Retinal pigment epithelial cell (primary cell): ENCODE data around the gene THAP4.

ENCODE experiments used
- DNase-seq: peaks from one replicate; pipeline ENCODE4 v3.0.0-alpha.2; 2010; ENCODE audit warnings: low read depth
- H3K4me3 ChIP-seq: 2 replicates; pipeline ENCODE4 v1.5.1; 2011; ENCODE audit warnings: mild to moderate bottlenecking, low read length, control low read depth, moderate library complexity
- TF ChIP-seq, protein P1 (sequence below): conservative IDR thresholded peaks from 2 replicates; pipeline ENCODE4 v1.5.1; 2011; ENCODE audit warnings: low read depth, low read length, control low read depth, inconsistent platforms

The THAP4 gene

DNA sequence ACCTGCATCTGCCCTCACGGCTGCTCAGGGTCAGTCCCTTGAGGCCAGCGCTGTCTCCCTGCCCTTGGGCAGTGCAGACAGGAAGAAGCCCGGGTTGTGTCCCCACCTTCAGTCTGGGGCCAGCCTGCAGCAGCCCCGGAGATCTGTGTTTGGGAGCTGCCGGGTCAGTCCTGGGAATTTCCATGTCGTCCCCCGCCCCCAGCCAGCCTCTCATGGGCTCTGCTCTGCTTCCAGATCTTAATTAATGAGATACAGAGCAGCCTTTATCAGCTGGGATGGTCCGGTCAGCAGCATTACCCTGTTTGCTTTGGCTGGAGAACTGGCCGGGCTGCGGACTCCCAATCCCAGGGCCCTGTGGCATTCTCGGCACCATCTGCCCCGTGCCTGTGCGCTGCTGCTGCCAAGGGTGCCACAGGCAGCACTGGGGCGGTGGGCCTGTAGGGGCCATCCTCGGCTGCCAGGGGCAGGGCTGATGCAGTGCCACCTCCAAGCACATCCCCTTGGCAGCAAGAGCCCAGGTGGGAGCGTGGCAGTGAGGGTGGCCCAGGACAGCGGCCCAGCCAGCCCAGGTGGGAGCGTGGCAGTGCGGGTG, 76.0 kb downstream of the THAP4 start:
- no peak overlapping the region for H3K4me3 ChIP-seq
- TF ChIP-seq, protein P1, sequence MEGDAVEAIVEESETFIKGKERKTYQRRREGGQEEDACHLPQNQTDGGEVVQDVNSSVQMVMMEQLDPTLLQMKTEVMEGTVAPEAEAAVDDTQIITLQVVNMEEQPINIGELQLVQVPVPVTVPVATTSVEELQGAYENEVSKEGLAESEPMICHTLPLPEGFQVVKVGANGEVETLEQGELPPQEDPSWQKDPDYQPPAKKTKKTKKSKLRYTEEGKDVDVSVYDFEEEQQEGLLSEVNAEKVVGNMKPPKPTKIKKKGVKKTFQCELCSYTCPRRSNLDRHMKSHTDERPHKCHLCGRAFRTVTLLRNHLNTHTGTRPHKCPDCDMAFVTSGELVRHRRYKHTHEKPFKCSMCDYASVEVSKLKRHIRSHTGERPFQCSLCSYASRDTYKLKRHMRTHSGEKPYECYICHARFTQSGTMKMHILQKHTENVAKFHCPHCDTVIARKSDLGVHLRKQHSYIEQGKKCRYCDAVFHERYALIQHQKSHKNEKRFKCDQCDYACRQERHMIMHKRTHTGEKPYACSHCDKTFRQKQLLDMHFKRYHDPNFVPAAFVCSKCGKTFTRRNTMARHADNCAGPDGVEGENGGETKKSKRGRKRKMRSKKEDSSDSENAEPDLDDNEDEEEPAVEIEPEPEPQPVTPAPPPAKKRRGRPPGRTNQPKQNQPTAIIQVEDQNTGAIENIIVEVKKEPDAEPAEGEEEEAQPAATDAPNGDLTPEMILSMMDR, result no peak
- no peak for DNase-seq

DNA sequence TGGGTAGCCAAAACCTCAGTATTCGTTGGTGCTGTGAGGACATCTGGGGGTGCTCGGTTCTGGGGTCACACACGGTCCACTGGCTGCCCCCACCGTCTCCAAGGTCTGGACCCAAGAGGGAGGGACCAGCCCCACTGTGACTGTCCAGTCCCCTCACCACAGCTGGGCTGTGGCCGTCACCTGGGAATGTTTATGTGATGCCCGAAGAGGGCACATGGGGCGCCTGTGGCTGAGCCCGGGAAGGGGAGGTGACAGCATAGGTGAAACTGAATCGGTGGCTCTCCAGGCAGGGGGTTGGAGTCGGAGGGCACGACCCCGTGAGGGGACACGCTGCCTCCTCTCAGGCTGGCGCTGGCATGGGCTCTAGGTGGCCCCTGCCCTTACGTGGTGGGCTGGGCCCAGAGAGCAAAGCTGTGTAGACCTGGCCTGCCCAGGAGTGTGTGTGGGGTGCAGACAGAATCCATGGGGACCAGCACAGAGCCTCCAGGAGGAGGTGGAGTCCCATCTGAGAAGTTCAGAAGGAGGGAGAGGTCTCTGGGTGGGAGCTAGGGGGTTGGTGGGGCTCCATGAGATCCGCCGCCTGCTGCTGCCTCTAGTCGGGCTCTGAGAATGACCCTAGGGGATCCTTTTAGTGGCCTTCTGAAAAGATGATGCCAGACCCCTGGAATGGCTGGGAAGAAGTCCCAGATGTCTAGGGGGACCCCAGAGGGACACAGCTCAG, 76.6 kb downstream of the THAP4 start:
- no peak for DNase-seq
- TF ChIP-seq, protein P1, result no peak
- peak overlapping the region; percentile 62 for H3K4me3 ChIP-seq

DNA sequence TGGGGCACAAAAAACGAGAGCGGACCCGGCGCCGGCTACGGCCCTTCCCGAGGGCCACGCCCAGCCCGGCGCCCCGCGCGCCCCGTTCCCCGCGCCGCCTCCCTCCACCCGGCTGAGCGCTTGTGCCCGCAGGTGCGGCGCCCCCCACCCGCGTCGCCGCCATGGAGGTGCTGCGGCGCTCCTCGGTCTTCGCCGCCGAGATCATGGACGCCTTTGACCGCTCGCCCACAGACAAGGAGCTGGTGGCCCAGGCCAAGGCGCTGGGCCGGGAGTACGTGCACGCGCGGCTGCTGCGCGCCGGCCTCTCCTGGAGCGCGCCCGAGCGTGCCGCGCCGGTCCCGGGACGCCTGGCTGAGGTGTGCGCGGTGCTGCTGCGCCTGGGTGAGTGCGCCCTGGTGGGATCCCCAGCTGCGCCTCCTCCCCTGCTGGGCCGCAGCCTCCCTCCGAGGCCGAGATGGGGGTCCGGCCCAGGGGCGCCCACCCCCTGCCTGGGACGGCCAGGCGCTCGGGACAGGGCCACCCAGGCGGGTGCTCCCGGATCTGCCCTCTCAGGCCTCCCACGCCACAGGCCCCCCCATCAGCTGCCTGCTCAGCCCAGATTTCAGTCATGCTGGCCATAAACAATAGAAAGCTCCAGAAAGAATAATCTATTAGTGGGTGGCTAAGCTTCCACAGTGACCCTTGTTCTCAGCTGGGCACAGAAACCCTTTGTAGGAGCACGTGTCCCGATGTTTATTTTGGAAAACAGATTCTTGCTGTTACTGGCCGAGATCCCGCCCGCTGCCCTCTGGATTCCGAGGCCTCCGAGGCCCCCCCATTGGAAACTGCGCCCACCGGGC, 77.4 kb downstream of the THAP4 start:
- no peak for DNase-seq
- peak overlapping the region; percentile 62 for H3K4me3 ChIP-seq
- TF ChIP-seq, protein P1, result no peak

DNA sequence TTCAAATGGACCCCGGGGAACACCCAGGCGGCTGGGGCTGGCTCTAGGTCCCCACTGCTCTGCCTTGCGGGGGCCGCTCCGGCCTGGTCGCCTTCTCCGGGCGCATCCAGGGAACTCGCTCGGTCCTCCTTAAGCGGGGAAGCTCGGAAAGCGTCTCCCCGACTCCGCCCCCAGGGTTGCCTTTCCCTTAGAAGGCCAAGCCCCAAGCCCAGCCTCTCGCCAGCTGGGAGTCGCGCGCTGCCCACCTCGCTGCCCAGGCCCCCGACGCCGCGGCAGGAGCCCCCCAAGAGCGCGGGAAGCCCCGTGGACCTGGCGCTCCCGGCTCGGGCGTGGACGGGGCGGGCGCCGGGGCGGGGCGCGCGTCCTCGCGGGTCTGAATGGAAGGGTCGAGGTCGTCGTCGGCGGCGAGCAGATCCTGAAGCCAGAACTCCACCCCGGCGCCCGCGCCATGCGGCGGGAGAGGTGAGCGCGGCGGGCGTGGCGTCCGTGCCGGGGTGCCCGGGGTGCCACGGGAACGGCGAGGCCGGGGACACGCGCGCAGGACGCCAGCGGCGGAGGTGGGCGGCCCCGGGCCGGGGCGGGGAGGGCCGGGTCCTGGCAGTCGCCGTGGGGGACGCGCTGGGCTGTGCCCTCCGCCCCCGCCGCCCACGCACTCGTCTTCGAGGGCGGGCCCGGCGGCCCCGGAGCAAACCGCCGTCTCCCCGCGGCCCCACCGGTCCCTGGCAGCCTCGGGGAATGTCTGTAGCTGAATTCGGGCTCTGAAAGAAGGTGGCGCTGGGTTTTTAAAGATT, 78.2 kb downstream of the THAP4 start, which contains the start of gene BOK:
Gene BOK (plus strand): TSS at position 214 of the 791 bp plus-strand sequence. CDS start 739 bp downstream, outside the sequence.
- TF ChIP-seq, protein P1, result no peak
- DNase-seq, result peak; percentile 33
- H3K4me3 ChIP-seq, result peak within 1 kb of the TSS; percentile 62

DNA sequence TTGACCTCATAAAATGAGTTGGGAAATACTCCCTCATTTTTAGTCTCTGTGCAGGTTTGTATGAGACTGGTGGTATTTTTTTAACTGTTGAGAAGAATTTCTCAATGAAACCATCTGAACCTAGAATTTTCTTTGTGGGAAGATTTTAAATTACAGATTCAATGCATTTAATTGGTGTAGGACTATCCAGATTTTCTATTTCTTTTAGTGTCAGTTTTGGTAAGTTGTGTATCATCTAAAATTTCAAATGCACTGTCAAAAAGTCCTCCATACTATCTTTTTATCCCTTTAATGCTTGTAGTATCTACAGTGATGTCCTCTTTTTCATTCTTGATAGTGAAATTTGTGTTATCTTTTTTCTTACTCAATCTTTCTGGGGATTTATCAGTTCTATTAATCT, 80.2 kb downstream of the THAP4 start:
- no peak overlapping the region for H3K4me3 ChIP-seq
- no peak for DNase-seq
- TF ChIP-seq, protein P1, result no peak

DNA sequence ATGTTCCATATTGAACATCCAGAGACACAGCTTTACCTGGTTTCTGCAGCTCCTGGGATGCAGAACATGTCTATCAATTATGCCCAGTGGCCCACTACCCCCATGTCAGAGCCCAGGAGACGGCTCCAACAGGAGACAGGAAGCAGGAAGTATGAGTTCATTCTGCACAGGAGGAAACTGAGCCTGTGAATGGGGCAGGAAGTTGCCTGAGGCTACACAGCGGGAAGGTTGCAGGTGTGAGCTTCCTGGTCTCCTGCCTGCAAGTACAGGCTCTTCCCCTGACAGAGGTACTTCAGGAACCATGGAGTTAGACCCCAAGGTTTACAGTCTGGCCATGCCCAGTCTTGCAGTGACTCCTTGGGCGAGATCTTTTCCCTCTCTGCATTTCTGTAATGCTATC, 81.2 kb downstream of the THAP4 start:
- TF ChIP-seq, protein P1, result no peak
- no peak for DNase-seq
- no peak overlapping the region for H3K4me3 ChIP-seq
